Ishikawa (cell line): ENCODE measurements around the gene CHD2.

Source experiments
- CREB1 ChIP-seq: IDR thresholded peaks from 2 replicates; pipeline ENCODE4 v1.6.1; 2012; ENCODE audit warnings: low read depth
- EP300 ChIP-seq: IDR thresholded peaks from 2 replicates; pipeline ENCODE4 v1.6.1; 2012; ENCODE audit warnings: borderline replicate concordance
- FOXM1 ChIP-seq: IDR thresholded peaks from 2 replicates; pipeline ENCODE4 v1.6.1; 2012; ENCODE audit warnings: low read depth, borderline replicate concordance
- RAD21 ChIP-seq: IDR thresholded peaks from 2 replicates; pipeline ENCODE4 v1.6.1; 2012; ENCODE audit warnings: low read depth
- TAF1 ChIP-seq: IDR thresholded peaks from 2 replicates; pipeline ENCODE4 v1.6.1; 2012; ENCODE audit warnings: low read depth, mild to moderate bottlenecking
- TCF12 ChIP-seq: IDR thresholded peaks from 2 replicates; pipeline ENCODE4 v1.6.1; 2012; ENCODE audit warnings: low read depth
- TEAD4 ChIP-seq: IDR thresholded peaks from 2 replicates; pipeline ENCODE4 v1.6.1; 2012
- YY1 ChIP-seq: IDR thresholded peaks from 2 replicates; pipeline ENCODE4 v1.6.1; 2012; ENCODE audit warnings: low read depth
- TF ChIP-seq, protein P1 (sequence below): IDR thresholded peaks from 2 replicates; pipeline ENCODE4 v1.6.1; 2012
- TF ChIP-seq, protein P2 (sequence below): IDR thresholded peaks from 2 replicates; pipeline ENCODE4 v1.6.1; 2012; ENCODE audit warnings: low read depth, mild to moderate bottlenecking
- TF ChIP-seq, protein P3 (sequence below): IDR thresholded peaks from 2 replicates; pipeline ENCODE4 v1.6.1; 2012

DNA sequence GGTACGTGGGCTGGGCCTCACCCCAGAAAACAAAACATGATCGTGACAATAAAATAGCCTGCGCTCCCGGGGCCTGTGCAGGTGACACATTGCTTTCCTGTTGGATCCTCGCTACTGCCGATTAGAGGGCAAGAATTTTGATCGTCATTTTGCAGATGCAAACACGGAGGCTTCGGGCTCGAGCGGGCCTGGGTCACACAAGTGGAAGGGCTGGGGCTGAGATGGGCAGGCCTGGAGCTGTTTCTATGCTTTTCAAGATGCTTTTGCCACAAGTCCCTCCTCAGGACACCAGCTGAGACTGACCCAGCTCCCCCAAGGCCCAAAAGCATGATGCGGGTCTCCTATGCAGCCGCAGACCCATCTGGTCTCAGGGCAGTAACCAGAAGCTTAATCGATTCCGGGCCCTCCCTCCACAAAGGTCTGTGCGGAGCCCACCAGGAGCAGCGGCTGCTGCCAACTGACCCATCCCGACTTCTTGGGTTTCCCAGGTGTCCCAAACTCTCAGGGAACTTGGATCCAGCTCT is 158.8 kb downstream of the CHD2 start:
- TF ChIP-seq, protein P1, sequence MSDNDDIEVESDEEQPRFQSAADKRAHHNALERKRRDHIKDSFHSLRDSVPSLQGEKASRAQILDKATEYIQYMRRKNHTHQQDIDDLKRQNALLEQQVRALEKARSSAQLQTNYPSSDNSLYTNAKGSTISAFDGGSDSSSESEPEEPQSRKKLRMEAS: no peak
- TF ChIP-seq EP300 (no peak), YY1 (no peak), RAD21 (no peak), TAF1 (no peak), TEAD4 (no peak), FOXM1 (no peak), TCF12 (no peak), CREB1 (no peak)
- TF ChIP-seq, protein P2, sequence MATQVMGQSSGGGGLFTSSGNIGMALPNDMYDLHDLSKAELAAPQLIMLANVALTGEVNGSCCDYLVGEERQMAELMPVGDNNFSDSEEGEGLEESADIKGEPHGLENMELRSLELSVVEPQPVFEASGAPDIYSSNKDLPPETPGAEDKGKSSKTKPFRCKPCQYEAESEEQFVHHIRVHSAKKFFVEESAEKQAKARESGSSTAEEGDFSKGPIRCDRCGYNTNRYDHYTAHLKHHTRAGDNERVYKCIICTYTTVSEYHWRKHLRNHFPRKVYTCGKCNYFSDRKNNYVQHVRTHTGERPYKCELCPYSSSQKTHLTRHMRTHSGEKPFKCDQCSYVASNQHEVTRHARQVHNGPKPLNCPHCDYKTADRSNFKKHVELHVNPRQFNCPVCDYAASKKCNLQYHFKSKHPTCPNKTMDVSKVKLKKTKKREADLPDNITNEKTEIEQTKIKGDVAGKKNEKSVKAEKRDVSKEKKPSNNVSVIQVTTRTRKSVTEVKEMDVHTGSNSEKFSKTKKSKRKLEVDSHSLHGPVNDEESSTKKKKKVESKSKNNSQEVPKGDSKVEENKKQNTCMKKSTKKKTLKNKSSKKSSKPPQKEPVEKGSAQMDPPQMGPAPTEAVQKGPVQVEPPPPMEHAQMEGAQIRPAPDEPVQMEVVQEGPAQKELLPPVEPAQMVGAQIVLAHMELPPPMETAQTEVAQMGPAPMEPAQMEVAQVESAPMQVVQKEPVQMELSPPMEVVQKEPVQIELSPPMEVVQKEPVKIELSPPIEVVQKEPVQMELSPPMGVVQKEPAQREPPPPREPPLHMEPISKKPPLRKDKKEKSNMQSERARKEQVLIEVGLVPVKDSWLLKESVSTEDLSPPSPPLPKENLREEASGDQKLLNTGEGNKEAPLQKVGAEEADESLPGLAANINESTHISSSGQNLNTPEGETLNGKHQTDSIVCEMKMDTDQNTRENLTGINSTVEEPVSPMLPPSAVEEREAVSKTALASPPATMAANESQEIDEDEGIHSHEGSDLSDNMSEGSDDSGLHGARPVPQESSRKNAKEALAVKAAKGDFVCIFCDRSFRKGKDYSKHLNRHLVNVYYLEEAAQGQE: no peak
- TF ChIP-seq, protein P3, sequence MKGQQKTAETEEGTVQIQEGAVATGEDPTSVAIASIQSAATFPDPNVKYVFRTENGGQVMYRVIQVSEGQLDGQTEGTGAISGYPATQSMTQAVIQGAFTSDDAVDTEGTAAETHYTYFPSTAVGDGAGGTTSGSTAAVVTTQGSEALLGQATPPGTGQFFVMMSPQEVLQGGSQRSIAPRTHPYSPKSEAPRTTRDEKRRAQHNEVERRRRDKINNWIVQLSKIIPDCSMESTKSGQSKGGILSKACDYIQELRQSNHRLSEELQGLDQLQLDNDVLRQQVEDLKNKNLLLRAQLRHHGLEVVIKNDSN: no peak
